Stomach (tissue), 9 donors: ENCODE measurements around the gene DOCK1. TPM values are rescaled to one million over a fixed set of nuclear protein-coding genes. Genes with fewer than 3 reads are reported as not detected.
A peak's percentile ranks its signal among the peaks of the same experiment; 100 is the strongest.

ENCODE experiments used
- DNase-seq, 2 donors: peaks; one replicate each; pipeline versions ENCODE4 v3.0.0 to v3.0.0-alpha.2; 2013 to 2019
- H3K27ac ChIP-seq, 5 donors: fragments of 200-600 bp in 4 of 5; sonication (generic) in 4 of 5; one replicate each; pipeline ENCODE4 v1.5.1; 2013 to 2019; ENCODE audit warnings: mild to moderate bottlenecking in 1 of 5, moderate library complexity in 1 of 5
- H3K27me3 ChIP-seq, 3 donors: fragments of 200-600 bp; sonication (generic); one replicate each; pipeline ENCODE4 v1.5.1; 2017 to 2019; ENCODE audit warnings: mixed run types in 1 of 3
- H3K36me3 ChIP-seq, 4 donors: fragments of 200-600 bp; sonication (generic); 1 replicate in 3 of 4; 2 replicates in 1 of 4; pipeline ENCODE4 v1.5.1; 2016 to 2019
- H3K4me1 ChIP-seq, 4 donors: fragments of 200-600 bp; sonication (generic); one replicate each; pipeline ENCODE4 v1.5.1; 2016 to 2019
- H3K4me3 ChIP-seq, 4 donors: fragments of 200-600 bp; sonication (generic) in 3 of 4; one replicate each; pipeline ENCODE4 v1.5.1; 2016 to 2019; ENCODE audit warnings: mild to moderate bottlenecking in 1 of 4
- H3K9me3 ChIP-seq, 4 donors: fragments of 200-600 bp; sonication (generic); one replicate each; pipeline ENCODE4 v1.5.1; 2016 to 2019
- CTCF ChIP-seq, 7 experiments: fragments of 450-650 bp in 4 of 7; fragments of 200-600 bp in 3 of 7; sonication (generic) in 3 of 7; IDR thresholded peaks; one replicate each; pipeline ENCODE4 v1.5.1; 2016 to 2019; ENCODE audit warnings: antibody characterized with exemption in 7 of 7, control low read depth in 2 of 7, mild to moderate bottlenecking in 1 of 7
- EP300 ChIP-seq: sonication (generic); formaldehyde crosslinking; IDR thresholded peaks from one replicate; pipeline ENCODE4 v1.6.1; 2017; ENCODE audit warnings: antibody characterized with exemption
- POLR2A ChIP-seq, 4 donors: fragments of 450-650 bp; IDR thresholded peaks; one replicate each; pipeline ENCODE4 v1.6.1; 2016; ENCODE audit warnings: antibody characterized with exemption in 4 of 4, control low read depth in 2 of 4, mild to moderate bottlenecking in 1 of 4, moderate library complexity in 1 of 4
- POLR2AphosphoS5 ChIP-seq, 3 donors: sonication (generic); formaldehyde crosslinking; IDR thresholded peaks; one replicate each; pipeline ENCODE4 v1.6.1; 2016; ENCODE audit warnings: antibody characterized with exemption in 3 of 3
- WGBS, 5 donors: extraction: QIAGEN DNeasy Blood & Tissue Kit in 3 of 5; methylation state at CpG; one replicate each; pipeline versions ENCODE4 v1.1.5 to v1.1.7; 2013 to 2018; 5-methylcytosine and 5-hydroxymethylcytosine counted together
- intact Hi-C: fragments of 100-400 bp; cut with DNase I; formaldehyde crosslinking; loops from one replicate; pipeline ENCODE4 v1.15.1; 2023; ENCODE audit warnings: low total_unique reads
- polyA plus RNA-seq, 3 donors: library from polyadenylated mRNA; stranded (reverse); fragments of 200-250 nt; gene quantifications; one replicate each; pipeline ENCODE4 v1.2.3, GENCODE V29; 2013
- total RNA-seq, 5 donors: library from RNA; depleted of rRNA; stranded (reverse); fragments of >200 nt; gene quantifications; one replicate each; pipeline versions ENCODE4 v1.1.0 to v1.2.3, GENCODE V29; 2014 to 2016
- donor health status: healthy with polysubstance abuse.
- donor health status: Bipolar disorder and iron deficiency.
- donor health status: healthy.

Gene DOCK1
- total and polyA plus RNA-seq, 8 donors, result 8.4 to 114 (median 35.0) TPM

DNA sequence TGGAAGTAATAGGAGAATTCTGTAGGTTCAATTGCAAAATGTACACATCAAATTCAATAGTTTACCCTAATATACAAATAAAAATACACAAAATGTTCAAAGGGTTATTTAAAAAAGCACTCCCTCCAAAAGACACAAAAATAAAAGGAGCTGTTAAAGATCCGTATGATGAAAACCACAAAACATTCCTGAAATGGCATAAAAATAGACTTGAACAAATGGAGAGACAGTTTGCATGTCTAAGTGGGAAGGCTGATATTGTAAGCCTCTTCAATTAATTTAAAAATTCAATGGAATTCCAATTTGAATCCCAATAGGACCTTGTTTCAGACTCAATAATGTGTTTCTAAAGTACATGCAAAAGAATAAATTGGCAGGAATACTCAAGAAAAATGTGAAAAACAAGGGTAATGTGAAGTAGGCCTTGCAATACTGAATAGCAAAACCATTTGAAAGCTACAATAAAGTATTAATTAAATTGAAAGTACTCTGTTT, 329.1 kb downstream of the DOCK1 start:
- intact Hi-C loops, result no loop called here
- Histone ChIP-seq H3K27ac (no peak overlapping the region), H3K9me3 (no peaks in the 10 kb centered on the region), H3K4me3 (no peak overlapping the region), H3K36me3 (no peaks in the 10 kb centered on the region), H3K4me1 (no peaks in the 10 kb centered on the region), H3K27me3 (no peaks in the 10 kb centered on the region)
- TF ChIP-seq POLR2A (IDR thresholded peaks at IDR 0.05) (no peak), EP300 (no peak), CTCF (IDR thresholded peaks at IDR 0.05) (no peak), POLR2AphosphoS5 (IDR thresholded peaks at IDR 0.05) (no peak)
- 81 to 100% (median 94%) methylated on average over 1 of the region's 1 CpG for WGBS, 5 donors
- DNase-seq, result no peak

- H3K36me3 ChIP-seq, result no peaks in the 10 kb centered on the region
- H3K4me3 ChIP-seq, result no peak overlapping the region
- TF ChIP-seq POLR2A (IDR thresholded peaks at IDR 0.05), result no peak
- no peak for TF ChIP-seq CTCF (IDR thresholded peaks at IDR 0.05)
- TF ChIP-seq POLR2AphosphoS5 (IDR thresholded peaks at IDR 0.05), result no peak
- TF ChIP-seq EP300, result no peak
- no peak for DNase-seq
- intact Hi-C loops, result no loop called here
- no peaks in the 10 kb centered on the region for H3K27me3 ChIP-seq
- 79 to 86% (median 80%) methylated on average over 3 of the region's 3 CpGs for WGBS, 5 donors
- no peaks in the 10 kb centered on the region for H3K9me3 ChIP-seq
- H3K4me1 ChIP-seq, result no peaks in the 10 kb centered on the region
- no peak overlapping the region for H3K27ac ChIP-seq
These were observed 331.0 kb downstream of the DOCK1 start for GRCh38 chr10:127236266-127236665.

GRCh38 chr10:127242914-127243313, 337.7 kb downstream of the DOCK1 start:
- no peak for DNase-seq
- H3K27ac ChIP-seq, result no peak overlapping the region
- peaks cover 0 to 2% (median 0%) of the 10 kb centered on the region in 4 donors for H3K36me3 ChIP-seq
- TF ChIP-seq POLR2A (IDR thresholded peaks at IDR 0.05) (no peak), CTCF (IDR thresholded peaks at IDR 0.05) (no peak), EP300 (no peak), POLR2AphosphoS5 (IDR thresholded peaks at IDR 0.05) (no peak)
- H3K4me1 ChIP-seq, result no peaks in the 10 kb centered on the region
- 60 to 72% (median 69%) methylated on average over 3 of the region's 3 CpGs for WGBS, 5 donors
- H3K9me3 ChIP-seq, result no peaks in the 10 kb centered on the region
- H3K4me3 ChIP-seq, result no peak overlapping the region
- H3K27me3 ChIP-seq, result no peaks in the 10 kb centered on the region
- intact Hi-C loops, result no loop called here

DNA sequence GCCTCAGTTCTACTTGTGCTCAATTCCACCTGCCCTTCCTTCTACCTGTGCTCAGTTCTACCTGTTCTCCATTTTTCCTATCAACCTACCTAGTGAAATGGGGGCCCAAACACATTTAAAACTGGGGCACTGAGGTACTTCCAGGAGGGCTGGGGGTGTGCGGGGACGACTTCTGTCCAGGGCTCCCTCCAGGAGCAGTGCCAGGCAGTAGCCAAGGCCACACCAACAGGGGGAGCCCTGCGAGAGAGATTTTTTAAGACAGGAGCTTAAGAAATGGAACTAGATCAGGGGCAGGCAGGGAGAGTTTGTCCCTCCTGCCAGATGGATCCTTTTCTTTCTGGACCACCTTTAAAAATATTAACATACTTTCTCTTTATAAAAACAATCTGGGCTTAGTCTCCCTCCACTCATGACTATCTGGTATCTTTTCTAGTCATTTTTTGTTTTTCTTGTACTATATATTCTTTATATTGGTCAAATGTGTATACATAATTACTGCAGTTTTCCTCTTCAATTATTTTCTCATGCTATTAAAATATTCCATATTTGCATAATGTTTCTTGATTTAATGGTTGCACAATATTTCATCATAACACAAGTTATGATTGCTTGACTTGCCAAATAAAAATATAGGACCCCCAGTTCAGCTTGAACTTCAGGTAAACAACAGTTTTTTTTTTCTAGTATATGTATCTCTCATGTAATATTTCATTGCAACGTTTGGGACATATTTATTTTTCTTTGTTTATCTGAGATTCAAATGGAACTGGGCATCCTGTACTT, 338.5 kb downstream of the DOCK1 start:
- peak; percentile 34 to 54 for DNase-seq
- 40 to 54% (median 48%) methylated on average over 4 of the region's 4 CpGs for WGBS, 5 donors
- H3K27ac ChIP-seq, result no peak overlapping the region

More for the DNA sequence above, 338.5 kb downstream of the DOCK1 start:
- Histone ChIP-seq H3K4me3 (no peak overlapping the region), H3K4me1 (no peaks in the 10 kb centered on the region), H3K9me3 (no peaks in the 10 kb centered on the region), H3K27me3 (no peaks in the 10 kb centered on the region), H3K36me3 (peaks cover 0 to 10% (median 7%) of the 10 kb centered on the region in 4 donors)
- TF ChIP-seq POLR2AphosphoS5 (IDR thresholded peaks at IDR 0.05) (no peak), POLR2A (IDR thresholded peaks at IDR 0.05) (no peak), CTCF (IDR thresholded peaks at IDR 0.05) (peak in 3 of 7 experiments; percentile 7 to 33 (median 14))
- intact Hi-C loops, result no loop called here
